Effector memory CD8-positive, alpha-beta T cell (primary cell): Measurements from ENCODE around the gene MAP4K3.

ENCODE experiments used
- ATAC-seq: fragments of 150-1000 bp; cut with Tn5 transposase; replicated peaks from 2 replicates; pipeline ENCODE4 v1.10.0; 2021; ENCODE audit warnings: mild to moderate bottlenecking, moderate library complexity
- DNase-seq, 3 experiments: peaks; one replicate each; pipeline ENCODE4 v3.0.0; 2021
- H3K27ac Mint-ChIP-seq, 2 donors: one replicate each; pipeline ENCODE4 v1.8.0; 2022; ENCODE audit warnings: mild to moderate bottlenecking in 2 of 2, mixed read lengths in 2 of 2, moderate library complexity in 2 of 2
- H3K27me3 Mint-ChIP-seq, 2 donors: one replicate each; pipeline ENCODE4 v1.8.0; 2022; ENCODE audit warnings: mixed read lengths in 2 of 2
- H3K36me3 Mint-ChIP-seq: one replicate; pipeline ENCODE4 v1.8.0; 2022; ENCODE audit warnings: mild to moderate bottlenecking, moderate library complexity, mixed read lengths; ENCODE audit not compliant: insufficient read depth
- H3K4me1 Mint-ChIP-seq, 2 donors: one replicate each; pipeline ENCODE4 v1.8.0; 2022; ENCODE audit warnings: low read depth in 2 of 2, mixed read lengths in 2 of 2
- H3K4me3 Mint-ChIP-seq, 2 donors: one replicate each; pipeline ENCODE4 v1.8.0; 2022; ENCODE audit warnings: mild to moderate bottlenecking in 2 of 2, mixed read lengths in 2 of 2, moderate library complexity in 2 of 2
- H3K9me3 Mint-ChIP-seq, 2 donors: one replicate each; pipeline ENCODE4 v1.8.0; 2022; ENCODE audit warnings: mixed read lengths in 2 of 2

MAP4K3 gene

DNA sequence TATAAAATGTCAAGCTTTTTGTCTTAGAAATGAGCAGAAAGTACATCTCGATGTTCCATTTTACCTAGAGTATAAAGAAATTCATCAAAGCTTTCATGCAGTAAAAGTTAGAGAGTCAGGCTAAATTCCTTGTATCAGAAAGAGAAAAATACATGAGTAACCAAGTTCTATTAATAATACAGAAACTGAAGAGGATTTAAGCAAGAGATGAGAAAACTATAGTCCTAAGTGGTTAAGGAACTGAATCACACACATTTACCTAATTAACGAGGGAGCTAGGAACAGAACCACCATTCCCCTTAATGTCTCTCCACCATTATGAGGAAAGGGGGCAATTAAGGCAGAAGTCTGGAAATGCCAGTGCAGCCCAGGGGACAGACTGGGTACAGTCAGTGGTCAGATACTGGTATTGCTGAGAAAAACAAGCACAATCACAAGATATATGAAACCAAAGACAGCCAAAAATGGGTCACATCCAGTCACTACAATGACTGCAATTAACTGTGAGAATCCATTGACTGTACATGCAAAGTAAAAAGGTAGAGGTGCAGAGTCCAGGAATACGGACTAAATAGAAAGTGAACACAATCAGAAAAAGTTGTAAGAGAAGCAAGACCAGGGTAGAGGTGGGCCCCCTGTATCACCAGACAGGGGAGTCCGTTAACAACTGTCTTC lies 23.9 kb downstream of the MAP4K3 start:
- H3K36me3 Mint-ChIP-seq = no peaks in the 10 kb centered on the region
- H3K27ac Mint-ChIP-seq = peak overlapping the region in 1 of 2 donors; percentile 48
- H3K4me3 Mint-ChIP-seq = no peak overlapping the region
- peaks cover 12 to 40% of the 10 kb centered on the region in 2 donors for H3K4me1 Mint-ChIP-seq
- H3K9me3 Mint-ChIP-seq = no peaks in the 10 kb centered on the region
- ATAC-seq (no peak), DNase-seq (no peak)
- no peaks in the 10 kb centered on the region for H3K27me3 Mint-ChIP-seq

DNA sequence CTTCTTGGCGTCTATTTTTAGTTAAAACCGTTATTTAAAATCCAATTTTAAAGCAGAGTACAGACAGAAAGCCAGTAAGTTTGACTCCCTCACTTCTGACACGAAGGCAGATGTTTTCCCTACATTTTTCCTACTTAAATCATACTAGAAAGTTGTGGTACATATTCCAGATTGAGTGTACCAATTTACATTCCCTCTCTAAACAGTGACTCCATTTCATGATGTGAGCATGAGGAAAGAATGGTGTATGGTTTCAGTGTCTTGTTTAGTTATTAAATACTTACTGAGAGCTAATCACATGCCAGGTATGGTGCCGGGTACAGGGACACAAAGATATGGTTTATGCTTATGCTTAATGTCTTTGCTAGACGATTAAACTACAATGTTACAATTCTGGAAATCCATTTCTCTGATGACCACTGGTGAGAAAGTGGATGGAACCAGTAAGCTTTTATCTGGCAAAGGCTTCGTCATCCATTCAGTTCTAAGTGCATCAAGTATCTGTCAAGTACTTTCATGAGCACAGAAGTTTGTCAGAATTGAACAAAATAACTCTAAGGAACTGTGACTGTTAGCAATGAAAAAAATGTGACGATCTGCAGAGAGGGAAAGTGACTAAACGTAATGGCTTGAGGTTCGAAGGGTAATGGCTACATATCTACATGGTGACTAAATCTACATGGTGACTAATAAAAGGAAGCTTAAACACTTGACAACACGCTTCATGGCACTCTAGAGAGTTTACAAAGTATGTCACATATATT lies 25.7 kb downstream of the MAP4K3 start:
- Mint-ChIP-seq H3K27ac (peak overlapping the region in 1 of 2 donors; percentile 59), H3K4me3 (no peak overlapping the region), H3K9me3 (no peaks in the 10 kb centered on the region), H3K4me1 (peaks cover 12 to 43% of the 10 kb centered on the region in 2 donors), H3K27me3 (no peaks in the 10 kb centered on the region), H3K36me3 (no peaks in the 10 kb centered on the region)
- no peak for DNase-seq
- no peak for ATAC-seq

DNA sequence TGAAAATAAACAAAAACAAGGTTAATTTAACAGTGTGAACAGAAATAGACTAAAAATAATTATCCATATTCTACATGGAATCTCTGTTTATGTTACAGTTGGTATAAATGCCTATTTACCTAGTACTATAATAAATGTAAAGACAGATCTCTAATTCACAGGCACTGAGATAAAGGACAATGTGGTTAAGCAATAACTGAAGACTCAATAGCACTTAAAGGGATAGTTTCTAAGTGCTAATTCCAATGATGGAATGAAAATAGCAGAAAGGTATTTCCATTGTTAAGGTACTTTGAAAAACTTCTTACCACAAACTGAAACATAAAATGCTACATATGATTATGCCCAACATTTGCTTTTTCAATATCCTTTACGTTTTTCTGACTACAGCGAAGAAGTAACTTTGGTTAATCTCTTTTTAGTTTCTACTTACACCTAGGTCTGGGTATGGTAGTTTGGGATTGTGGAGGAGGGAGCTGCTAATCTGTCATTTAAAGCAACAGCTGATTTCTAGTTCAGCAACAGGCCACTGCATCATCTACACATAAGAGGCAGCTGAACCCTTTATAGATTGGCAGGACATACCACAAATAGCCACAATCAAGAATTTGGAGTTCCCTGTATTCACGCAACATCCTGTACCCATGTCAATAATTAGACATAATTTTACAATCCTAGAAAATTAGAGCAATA lies 27.2 kb downstream of the MAP4K3 start:
- ATAC-seq = no peak
- no peaks in the 10 kb centered on the region for H3K27me3 Mint-ChIP-seq
- H3K9me3 Mint-ChIP-seq = no peaks in the 10 kb centered on the region
- H3K4me3 Mint-ChIP-seq = no peak overlapping the region
- DNase-seq = no peak
- peaks cover 16 to 57% of the 10 kb centered on the region in 2 donors for H3K4me1 Mint-ChIP-seq
- H3K36me3 Mint-ChIP-seq = no peaks in the 10 kb centered on the region
- peak overlapping the region in 1 of 2 donors; percentile 44 for H3K27ac Mint-ChIP-seq

DNA sequence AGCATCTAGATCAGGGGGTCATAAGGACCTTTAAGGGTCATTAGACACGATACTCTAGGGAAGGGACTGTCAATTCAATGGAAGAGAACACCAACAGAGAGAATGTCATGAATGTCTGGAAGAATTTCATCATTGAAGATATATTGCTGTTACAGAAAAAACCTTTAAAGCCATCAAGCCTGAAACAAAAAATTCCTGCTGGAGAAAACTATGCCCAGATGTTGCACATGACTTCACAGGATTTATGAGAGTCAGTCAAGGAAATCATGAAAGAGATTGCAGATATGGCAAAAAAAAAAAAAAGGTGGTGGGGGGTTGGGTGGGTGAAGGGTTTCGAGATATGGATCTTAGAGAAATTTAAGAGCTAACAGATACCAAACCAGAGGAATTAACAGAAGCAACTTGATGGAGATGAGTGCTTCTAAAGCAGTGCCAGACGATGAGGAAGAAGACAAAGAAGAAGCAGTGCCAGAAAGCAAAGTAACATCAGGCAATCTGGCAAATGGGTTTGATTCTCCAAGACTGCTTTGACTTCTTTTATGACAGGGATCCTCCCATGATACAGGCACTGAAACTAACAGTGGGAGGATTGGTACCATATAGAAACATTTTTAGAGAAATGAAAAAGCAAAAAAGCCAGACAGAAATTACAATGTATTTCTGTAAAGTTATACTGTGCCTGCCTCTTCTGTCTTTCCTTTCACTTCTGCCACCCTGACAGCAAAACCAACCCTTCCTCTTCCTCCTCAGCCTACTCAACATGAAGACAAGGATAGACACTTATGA lies 28.5 kb downstream of the MAP4K3 start:
- H3K27me3 Mint-ChIP-seq = no peaks in the 10 kb centered on the region
- ATAC-seq (no peak), DNase-seq (no peak)
- peaks cover 17 to 55% of the 10 kb centered on the region in 2 donors for H3K4me1 Mint-ChIP-seq
- no peak overlapping the region for H3K4me3 Mint-ChIP-seq
- H3K9me3 Mint-ChIP-seq = no peaks in the 10 kb centered on the region
- H3K36me3 Mint-ChIP-seq = no peaks in the 10 kb centered on the region
- peak overlapping the region in 1 of 2 donors; percentile 44 for H3K27ac Mint-ChIP-seq

DNA sequence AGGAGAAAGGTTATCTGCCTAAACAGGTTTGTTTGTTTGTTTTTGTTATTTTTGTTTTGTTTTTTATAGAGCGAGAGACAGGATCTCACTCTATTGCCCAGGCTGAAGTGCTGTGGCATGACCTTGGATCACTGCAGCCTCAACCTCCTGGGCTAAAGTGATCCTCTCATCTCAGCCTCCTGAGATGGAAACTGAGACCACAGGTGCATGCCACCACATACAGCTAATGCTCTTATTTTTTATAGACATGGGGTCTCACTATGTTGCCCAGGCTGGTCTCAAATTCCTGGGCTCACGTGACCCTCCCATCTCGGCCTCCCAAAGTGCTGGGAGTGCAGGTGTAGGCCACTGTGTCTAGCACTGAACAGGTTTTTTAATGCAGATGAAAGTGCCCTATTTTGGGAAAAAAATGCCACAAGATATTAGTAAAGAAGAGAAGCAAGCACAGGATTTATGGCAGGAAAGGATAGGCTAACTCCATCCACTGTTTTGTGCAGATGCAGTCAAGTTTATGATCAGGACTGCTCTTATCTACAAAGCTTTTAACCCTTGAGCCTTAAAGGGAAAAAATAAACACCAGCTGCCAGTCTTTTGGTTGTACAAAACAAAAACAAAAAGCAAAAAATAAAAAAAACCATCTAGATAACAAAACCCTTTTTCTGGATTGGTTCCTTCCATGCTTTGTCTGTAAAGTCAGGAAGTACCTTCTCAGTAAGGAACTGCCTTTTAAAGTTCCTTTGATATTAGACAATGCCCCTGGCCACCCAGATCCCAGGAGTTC lies 29.4 kb downstream of the MAP4K3 start:
- H3K4me1 Mint-ChIP-seq = peaks cover 22 to 53% of the 10 kb centered on the region in 2 donors
- no peak overlapping the region for H3K4me3 Mint-ChIP-seq
- DNase-seq = no peak
- no peak overlapping the region for H3K27ac Mint-ChIP-seq
- ATAC-seq = no peak
- H3K27me3 Mint-ChIP-seq = no peaks in the 10 kb centered on the region
- H3K36me3 Mint-ChIP-seq = no peaks in the 10 kb centered on the region
- H3K9me3 Mint-ChIP-seq = no peaks in the 10 kb centered on the region

DNA sequence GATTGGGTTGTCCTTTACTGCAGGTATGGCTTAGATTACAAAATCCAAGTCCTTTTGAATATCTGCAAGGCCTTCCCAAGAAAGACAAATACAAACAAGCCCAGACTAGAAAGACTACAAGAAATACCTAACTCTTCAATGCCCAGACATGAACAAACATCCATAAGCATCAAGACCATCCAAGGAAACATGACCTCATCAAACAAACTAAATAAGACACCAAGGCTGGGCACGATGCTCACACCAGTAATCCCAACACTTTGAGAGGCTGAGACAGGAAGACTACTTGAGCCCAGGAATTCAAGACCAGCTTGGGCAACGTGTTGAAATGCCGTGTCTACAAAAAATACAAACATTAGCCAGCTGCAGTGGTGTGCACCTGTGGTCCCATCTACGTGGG lies 31.7 kb downstream of the MAP4K3 start:
- peaks cover 20 to 59% of the 10 kb centered on the region in 2 donors for H3K4me1 Mint-ChIP-seq
- H3K27me3 Mint-ChIP-seq = no peaks in the 10 kb centered on the region
- H3K36me3 Mint-ChIP-seq = no peaks in the 10 kb centered on the region
- H3K27ac Mint-ChIP-seq = peak overlapping the region in 1 of 2 donors; percentile 26
- H3K9me3 Mint-ChIP-seq = no peaks in the 10 kb centered on the region
- no peak overlapping the region for H3K4me3 Mint-ChIP-seq
- DNase-seq (no peak), ATAC-seq (no peak)

DNA sequence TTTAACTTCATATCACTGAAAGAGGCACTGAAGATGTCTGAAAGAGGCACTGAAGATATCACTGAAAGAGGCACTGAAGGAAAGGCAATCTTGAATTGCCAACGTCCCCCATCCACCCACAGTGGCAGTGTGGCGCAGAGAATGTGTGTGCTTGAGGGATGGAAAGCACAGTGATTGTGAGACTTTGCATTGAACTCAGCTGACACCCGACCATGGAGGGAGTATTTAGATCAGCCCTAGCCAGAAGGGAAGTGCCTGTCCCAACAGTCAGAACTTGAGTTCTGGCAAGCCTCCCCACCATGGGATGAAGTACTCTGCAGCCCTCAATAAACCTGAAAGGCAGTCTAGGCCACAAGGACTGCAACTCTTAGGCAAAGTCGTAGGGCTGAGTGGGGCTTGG lies 33.8 kb downstream of the MAP4K3 start:
- peak overlapping the region in 1 of 2 donors; percentile 51 for H3K27ac Mint-ChIP-seq
- peaks cover 22 to 57% of the 10 kb centered on the region in 2 donors for H3K4me1 Mint-ChIP-seq
- no peaks in the 10 kb centered on the region for H3K9me3 Mint-ChIP-seq
- ATAC-seq (no peak), DNase-seq (no peak)
- H3K4me3 Mint-ChIP-seq = no peak overlapping the region
- no peaks in the 10 kb centered on the region for H3K36me3 Mint-ChIP-seq
- no peaks in the 10 kb centered on the region for H3K27me3 Mint-ChIP-seq

DNA sequence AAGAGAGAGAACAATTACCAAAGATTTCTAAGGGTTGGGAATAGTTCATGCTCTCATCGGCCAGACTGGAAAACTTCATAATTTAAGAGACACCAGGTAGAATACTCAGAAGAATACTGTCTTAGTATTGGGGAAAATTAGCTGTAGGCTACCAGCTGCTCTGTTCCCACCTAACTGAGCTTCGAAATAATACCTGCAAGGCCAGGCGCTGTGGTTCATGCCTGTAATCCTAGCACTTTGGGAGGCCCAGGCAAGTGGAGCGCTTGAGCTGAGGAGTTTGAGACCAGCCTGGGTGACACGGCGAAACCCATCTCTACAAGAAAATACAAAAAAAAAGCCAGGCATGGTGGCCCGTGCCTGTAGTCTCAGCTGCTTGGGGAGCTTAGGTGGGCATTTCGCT lies 35.8 kb downstream of the MAP4K3 start:
- no peaks in the 10 kb centered on the region for H3K36me3 Mint-ChIP-seq
- peak overlapping the region in 1 of 2 donors; percentile 81 for H3K27ac Mint-ChIP-seq
- H3K4me3 Mint-ChIP-seq = no peak overlapping the region
- DNase-seq (no peak), ATAC-seq (no peak)
- H3K9me3 Mint-ChIP-seq = no peaks in the 10 kb centered on the region
- peaks cover 22 to 54% of the 10 kb centered on the region in 2 donors for H3K4me1 Mint-ChIP-seq
- no peaks in the 10 kb centered on the region for H3K27me3 Mint-ChIP-seq

DNA sequence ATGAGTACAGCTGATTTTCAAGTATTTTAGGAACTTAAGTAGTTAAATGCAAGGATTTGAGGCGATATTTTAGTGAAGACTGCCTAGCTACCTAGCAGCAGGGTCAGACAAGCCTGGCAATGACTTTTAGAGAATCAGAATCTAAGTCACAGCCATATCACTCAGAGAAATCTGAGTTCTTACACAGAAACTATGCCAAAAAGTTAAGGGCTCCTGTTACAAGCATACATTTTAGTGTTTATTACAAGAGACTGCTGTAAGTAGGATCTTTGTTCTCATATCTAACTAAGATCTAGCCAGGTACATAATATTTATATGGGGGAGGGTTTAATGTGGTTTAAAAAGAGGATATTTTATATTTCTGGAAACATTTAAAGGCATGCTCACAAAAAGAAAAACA lies 37.5 kb downstream of the MAP4K3 start:
- no peak overlapping the region for H3K27ac Mint-ChIP-seq
- H3K9me3 Mint-ChIP-seq = no peaks in the 10 kb centered on the region
- ATAC-seq (no peak), DNase-seq (no peak)
- no peak overlapping the region for H3K4me3 Mint-ChIP-seq
- H3K4me1 Mint-ChIP-seq = peaks cover 18 to 50% of the 10 kb centered on the region in 2 donors
- no peaks in the 10 kb centered on the region for H3K27me3 Mint-ChIP-seq
- H3K36me3 Mint-ChIP-seq = no peaks in the 10 kb centered on the region

DNA sequence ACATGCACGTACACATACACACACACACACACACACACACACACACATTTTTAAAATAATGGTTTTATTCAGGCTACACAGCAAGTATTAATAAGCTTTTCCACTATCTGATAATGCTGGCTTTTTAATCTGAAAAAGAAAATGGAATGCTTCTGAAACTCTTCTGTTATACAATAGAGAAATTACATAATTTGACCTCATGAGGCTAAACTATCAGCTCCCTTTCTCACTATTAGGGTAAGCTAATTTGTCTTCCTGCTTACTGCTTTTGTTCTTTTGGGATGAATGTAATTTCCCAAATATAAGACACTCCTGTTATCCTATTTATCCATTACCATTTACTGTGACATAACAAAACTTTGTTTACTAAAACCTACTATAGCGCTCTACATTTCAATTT lies 41.8 kb downstream of the MAP4K3 start:
- H3K4me3 Mint-ChIP-seq = no peak overlapping the region
- H3K9me3 Mint-ChIP-seq = no peaks in the 10 kb centered on the region
- no peaks in the 10 kb centered on the region for H3K27me3 Mint-ChIP-seq
- no peak for DNase-seq
- H3K36me3 Mint-ChIP-seq = peaks cover 2% of the 10 kb centered on the region
- H3K27ac Mint-ChIP-seq = no peak overlapping the region
- peaks cover 6 to 38% of the 10 kb centered on the region in 2 donors for H3K4me1 Mint-ChIP-seq
- ATAC-seq = no peak

DNA sequence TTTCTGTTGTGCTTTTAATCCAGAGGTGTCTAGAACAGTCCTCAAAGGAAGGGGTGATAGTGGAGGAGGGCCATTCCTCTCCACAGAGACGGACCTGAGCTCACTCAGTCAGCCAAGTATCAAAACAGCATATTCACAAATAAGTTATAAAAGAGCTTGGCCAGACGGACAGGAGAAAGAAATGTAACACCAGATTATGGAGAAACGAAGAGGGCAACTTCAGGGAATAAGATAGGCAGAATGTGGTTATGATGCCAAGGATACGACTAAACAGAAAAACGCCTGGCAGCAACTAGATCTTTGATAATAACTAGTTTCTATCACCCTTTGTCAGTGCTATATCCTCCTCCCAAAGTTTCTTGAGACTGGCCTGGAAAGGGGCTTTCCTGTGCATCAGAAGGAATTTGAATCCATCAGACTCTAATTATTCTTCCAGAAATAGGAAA lies 42.5 kb downstream of the MAP4K3 start:
- DNase-seq = no peak
- H3K36me3 Mint-ChIP-seq = peaks cover 2% of the 10 kb centered on the region
- H3K9me3 Mint-ChIP-seq = no peaks in the 10 kb centered on the region
- ATAC-seq = no peak
- H3K4me1 Mint-ChIP-seq = peaks cover 2 to 31% of the 10 kb centered on the region in 2 donors
- H3K27ac Mint-ChIP-seq = no peak overlapping the region
- H3K4me3 Mint-ChIP-seq = no peak overlapping the region
- no peaks in the 10 kb centered on the region for H3K27me3 Mint-ChIP-seq

DNA sequence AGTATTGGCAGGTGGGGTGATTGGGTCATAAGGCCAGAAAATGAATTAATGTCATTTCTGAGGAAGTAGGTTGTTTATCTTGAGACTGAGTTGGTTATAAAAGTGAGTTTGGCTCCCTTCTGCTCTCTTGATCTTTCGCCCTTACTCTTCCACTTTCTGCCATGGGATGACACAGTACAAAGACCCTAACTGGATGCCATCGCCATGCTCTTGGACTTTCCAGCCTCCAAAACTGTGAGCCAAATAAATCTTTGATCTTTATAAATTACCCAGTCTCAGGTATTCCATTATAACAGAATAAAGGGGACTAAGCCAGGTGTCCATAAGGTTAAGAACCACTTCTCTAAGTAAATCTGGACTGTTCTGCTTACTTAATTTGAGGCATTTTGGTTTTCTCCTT lies 44.4 kb downstream of the MAP4K3 start:
- Mint-ChIP-seq H3K36me3 (peaks cover 2% of the 10 kb centered on the region), H3K27me3 (no peaks in the 10 kb centered on the region), H3K4me3 (no peak overlapping the region), H3K9me3 (no peaks in the 10 kb centered on the region), H3K4me1 (peaks cover 2 to 25% of the 10 kb centered on the region in 2 donors), H3K27ac (no peak overlapping the region)
- no peak for ATAC-seq
- DNase-seq = no peak
